ENCODE data around the gene PTDSS2.

Gene PTDSS2

DNA sequence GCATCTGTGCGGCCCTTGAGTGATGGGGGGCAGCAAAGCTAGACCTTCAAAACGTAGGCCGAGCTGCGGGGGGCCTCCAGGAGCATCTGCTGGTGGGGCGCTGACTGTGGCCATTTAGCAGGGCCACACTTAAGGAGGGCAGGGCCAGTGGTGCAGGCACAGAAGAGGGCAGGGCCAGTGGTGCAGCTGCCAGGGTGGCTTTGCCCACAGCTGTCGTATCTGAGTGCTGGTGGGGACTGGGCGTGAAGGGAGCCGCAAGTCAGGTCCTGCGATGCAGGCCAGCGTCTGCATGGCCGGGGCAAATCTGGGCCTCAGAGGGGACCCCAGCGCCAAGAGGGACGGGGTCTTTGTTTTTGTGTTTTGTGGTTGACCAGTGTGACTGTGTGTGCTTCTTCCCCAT, 29.2 kb downstream of the PTDSS2 start:
- no peak overlapping the region for H3K4me3 ChIP-seq (replicated peaks in 1 of 2; ENCODE audit: low read depth in 2 of 2, low read length in 2 of 2)
- no peak for DNase-seq (ENCODE audit: low read depth in 2 of 2)
- no peak for TF ChIP-seq CTCF (IDR thresholded peaks at IDR 0.05; ENCODE audit: low read depth, low read length)

DNA sequence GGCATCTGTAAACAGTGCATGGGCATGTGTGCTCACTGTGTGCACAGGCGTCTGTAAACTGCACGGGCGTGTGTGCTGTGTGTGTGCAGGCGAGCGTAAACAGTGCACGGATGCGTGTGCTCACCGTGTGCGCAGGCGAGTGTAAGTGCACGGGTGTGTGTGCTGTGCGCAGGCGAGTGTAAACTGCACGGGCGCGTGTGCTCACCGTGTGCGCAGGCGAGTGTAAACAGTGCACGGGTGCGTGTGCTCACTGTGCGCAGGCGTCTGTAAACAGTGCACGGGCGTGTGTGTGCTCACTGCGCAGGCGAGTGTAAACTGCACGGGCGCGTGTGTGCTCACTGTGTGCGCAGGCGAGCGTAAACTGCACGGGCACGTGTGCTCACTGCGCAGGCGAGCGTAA, 34.5 kb downstream of the PTDSS2 start:
- DNase-seq (ENCODE audit: low read depth in 2 of 2): no peak
- no peak for TF ChIP-seq CTCF (IDR thresholded peaks at IDR 0.05; ENCODE audit: low read depth, low read length)
- H3K4me3 ChIP-seq (replicated peaks in 1 of 2; ENCODE audit: low read depth in 2 of 2, low read length in 2 of 2): no peak overlapping the region

DNA sequence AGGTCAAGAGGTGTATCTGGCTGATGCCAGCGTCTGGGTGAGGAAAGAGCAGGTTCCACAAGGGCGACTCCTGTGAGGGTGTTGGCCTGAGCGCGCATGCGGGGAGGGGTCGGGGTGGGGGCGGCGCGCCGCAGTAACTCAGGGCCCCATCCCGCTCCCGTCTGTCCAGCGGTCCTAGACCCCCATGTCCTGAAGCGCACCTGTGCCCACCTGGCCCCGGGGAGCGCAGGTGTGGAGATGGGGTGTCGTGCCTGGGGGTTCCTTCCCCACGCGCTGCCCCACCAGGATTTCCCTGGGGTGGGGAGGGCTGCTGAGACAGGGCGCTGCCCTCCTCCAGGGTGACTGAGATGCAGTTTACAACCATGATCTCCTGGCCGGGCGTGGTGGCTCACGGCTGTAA, 36.1 kb downstream of the PTDSS2 start:
- no peak overlapping the region for H3K4me3 ChIP-seq (replicated peaks in 1 of 2; ENCODE audit: low read depth in 2 of 2, low read length in 2 of 2)
- no peak for TF ChIP-seq CTCF (IDR thresholded peaks at IDR 0.05; ENCODE audit: low read depth, low read length)
- no peak for DNase-seq (ENCODE audit: low read depth in 2 of 2)

DNA sequence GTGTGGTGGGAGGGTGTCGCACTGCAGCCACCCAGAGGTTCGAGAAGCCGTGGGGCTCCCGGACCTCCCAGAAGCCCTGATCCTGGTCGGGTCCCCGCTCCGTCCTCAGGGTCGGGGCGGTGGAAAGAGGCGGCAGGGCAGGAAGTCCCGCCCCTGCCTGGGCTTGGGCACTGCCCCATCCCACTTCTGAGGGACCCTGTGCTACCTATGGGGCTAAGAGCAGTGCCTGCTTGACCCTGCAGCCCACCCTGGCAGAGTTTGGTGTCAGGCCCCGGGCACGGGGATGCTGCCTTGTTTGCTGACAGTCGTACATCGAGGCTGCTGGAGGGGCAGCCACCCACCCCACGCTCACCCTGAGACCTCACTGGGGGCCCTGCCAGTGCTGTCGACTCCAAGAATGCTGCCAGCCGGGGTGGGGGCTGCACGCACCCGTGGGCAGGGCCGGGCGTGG, 37.5 kb downstream of the PTDSS2 start:
- H3K4me3 ChIP-seq (replicated peaks in 1 of 2; ENCODE audit: low read depth in 2 of 2, low read length in 2 of 2): no peak overlapping the region
- no peak for TF ChIP-seq CTCF (IDR thresholded peaks at IDR 0.05; ENCODE audit: low read depth, low read length)
- DNase-seq (ENCODE audit: low read depth in 2 of 2): no peak

GRCh38 chr11:488062-488461, 38.0 kb downstream of the PTDSS2 start:
- no peak for DNase-seq (ENCODE audit: low read depth in 2 of 2)
- no peak for TF ChIP-seq CTCF (IDR thresholded peaks at IDR 0.05; ENCODE audit: low read depth, low read length)
- no peak overlapping the region for H3K4me3 ChIP-seq (replicated peaks in 1 of 2; ENCODE audit: low read depth in 2 of 2, low read length in 2 of 2)

DNA sequence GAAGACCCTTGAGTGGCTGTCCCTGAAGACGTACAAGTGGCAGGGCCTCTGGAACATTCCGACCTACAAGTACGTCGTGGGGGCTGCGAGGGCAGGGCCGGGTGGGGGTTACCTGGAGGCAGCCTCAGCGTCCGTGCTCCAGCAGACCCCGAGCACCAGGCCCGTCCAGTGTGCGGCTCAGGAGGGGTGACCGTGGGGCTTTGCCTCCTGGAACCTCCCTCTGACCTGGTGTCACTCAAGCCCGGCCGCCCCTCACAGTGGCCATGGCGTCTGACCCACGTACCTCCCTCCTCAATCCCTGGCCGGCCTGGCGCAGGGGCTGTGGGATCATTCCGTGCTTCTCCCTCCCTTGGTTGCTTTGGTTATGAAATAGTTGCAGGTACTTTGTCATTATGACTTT, 38.5 kb downstream of the PTDSS2 start:
- no peak for TF ChIP-seq CTCF (IDR thresholded peaks at IDR 0.05; ENCODE audit: low read depth, low read length)
- H3K4me3 ChIP-seq (replicated peaks in 1 of 2; ENCODE audit: low read depth in 2 of 2, low read length in 2 of 2): no peak overlapping the region
- no peak for DNase-seq (ENCODE audit: low read depth in 2 of 2)

GRCh38 chr11:488992-489391, 38.9 kb downstream of the PTDSS2 start:
- DNase-seq (ENCODE audit: low read depth in 2 of 2): no peak
- H3K4me3 ChIP-seq (replicated peaks in 1 of 2; ENCODE audit: low read depth in 2 of 2, low read length in 2 of 2): no peak overlapping the region
- no peak for TF ChIP-seq CTCF (IDR thresholded peaks at IDR 0.05; ENCODE audit: low read depth, low read length)

Measured in cardiac fibroblast (primary cell).